ENCODE results near the gene MAFG.

The MAFG gene

GRCh38 chr17:81939881-81940385, 12.4 kb upstream of the MAFG start:
- DNase-seq (ENCODE audit: low read depth, low spot score): no peak

GRCh38 chr17:81939218-81939617, 11.7 kb upstream of the MAFG start:
- no peak for DNase-seq (ENCODE audit: low read depth, low spot score)

- DNase-seq (ENCODE audit: low read depth, low spot score): no peak
Measured at GRCh38 chr17:81935709-81936084, 8.2 kb upstream of the MAFG start.

GRCh38 chr17:81934850-81935708, 7.5 kb upstream of the MAFG start:
- no peak for DNase-seq (ENCODE audit: low read depth, low spot score)

GRCh38 chr17:81934098-81934757, 6.7 kb upstream of the MAFG start:
- no peak for DNase-seq (ENCODE audit: low read depth, low spot score)

GRCh38 chr17:81933178-81933699, 5.7 kb upstream of the MAFG start:
- DNase-seq (ENCODE audit: low read depth, low spot score): no peak

- DNase-seq (ENCODE audit: low read depth, low spot score): no peak
Measured at GRCh38 chr17:81932333-81932983, 4.9 kb upstream of the MAFG start.

DNA sequence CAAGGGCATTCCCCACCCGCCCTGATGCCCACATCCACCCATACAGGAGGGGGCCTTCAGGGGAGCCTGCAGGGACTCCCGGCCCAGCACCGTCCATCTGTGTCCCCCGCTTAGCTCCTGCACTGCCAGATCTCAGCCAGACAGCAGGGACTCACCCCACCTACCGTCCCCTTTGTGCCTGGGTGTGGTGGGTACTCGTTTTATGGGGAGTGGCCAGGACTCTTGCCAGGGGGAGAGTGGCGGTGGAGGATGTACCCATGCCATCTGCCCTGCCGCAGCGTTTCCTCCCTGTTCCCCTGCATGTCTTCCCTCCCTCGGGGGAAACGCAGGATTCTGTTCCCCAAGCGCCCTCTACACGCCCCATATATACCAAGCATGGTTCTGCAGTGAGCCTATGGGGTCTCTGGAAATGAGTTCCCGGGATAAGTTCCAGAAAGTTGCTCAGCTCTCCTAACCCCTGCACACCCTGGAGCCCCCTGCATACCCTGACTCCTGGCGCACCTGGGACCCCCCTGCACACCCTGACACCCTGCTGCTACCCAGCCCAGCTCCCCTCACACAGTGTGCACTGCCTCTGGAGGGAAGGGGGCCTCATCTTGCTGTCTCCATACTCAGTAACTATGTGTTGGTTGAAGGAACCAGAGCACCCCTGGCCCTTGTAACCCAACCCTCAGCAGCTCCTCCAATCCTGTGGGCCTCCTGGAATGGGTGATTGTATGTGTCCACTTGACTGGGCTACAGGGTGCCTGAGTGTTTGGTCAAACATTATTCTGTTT, 4.2 kb upstream of the MAFG start:
- DNase-seq (ENCODE audit: low read depth, low spot score): no peak

DNA sequence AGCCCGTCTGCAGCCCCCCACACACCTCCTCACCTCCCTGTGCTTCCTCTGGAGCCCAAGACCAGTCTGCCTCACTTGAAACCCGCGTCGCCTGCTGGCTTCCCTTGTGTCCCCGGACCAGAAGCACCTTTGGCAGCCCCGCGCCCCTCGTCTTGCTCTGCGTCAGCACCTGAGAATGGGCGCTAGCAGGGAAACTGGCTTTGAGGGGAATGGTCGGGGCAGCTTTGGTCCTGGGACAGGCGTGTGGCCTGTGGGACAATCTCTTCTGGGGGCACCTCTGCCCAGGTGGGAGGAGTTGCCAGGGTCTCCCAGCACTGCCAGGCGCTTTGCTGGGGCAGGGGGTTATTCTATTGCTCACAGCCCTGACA, 3.6 kb upstream of the MAFG start:
- DNase-seq (ENCODE audit: low read depth, low spot score): no peak

GRCh38 chr17:81930142-81931125, 2.9 kb upstream of the MAFG start:
- DNase-seq (ENCODE audit: low read depth, low spot score): no peak

DNA sequence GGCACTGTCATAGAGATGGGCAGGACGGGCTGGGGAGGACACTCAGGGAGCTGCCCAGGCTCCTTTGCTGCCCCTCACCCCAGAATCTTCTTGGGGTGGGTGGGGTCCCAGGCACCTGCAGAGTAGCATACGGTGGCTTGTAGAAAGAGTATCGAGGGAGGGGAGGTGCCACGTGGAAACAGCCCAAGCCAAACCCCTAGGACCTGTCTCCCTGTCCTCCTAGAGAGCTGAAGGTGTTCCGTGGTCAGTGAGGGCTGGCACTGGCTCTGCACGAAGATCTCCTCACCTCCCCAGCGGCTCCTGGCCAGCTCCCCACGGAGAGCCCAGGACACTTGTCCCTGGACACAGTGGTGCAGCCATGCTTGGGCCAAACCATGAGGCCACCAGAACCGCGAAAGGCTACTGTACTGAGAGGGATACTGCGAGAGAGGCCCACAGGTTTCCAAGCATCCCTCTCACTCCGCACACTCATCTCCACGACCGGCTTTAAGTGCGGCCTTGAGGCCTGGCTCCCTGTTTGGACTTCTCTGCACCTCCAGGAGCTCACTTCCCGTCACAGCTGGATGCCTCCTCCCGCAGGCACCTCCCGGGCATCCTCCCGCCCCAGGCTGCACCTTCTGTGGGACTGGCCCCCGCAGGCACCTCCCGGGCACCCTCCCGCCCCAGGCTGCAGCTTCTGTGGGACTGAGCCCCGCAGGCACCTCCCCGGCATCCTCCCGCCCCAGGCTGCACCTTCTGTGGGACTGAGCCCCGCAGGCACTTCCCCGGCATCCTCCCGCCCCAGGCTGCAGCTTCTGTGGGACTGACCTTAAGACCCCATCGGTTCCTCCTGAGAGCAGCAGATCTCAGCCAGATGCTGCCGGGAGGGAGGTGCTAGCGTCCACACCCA, 2.0 kb upstream of the MAFG start:
- DNase-seq (ENCODE audit: low read depth, low spot score): no peak

GRCh38 chr17:81928544-81929252, 1.2 kb upstream of the MAFG start:
- peak; percentile 54 for DNase-seq (ENCODE audit: low read depth, low spot score)

DNA sequence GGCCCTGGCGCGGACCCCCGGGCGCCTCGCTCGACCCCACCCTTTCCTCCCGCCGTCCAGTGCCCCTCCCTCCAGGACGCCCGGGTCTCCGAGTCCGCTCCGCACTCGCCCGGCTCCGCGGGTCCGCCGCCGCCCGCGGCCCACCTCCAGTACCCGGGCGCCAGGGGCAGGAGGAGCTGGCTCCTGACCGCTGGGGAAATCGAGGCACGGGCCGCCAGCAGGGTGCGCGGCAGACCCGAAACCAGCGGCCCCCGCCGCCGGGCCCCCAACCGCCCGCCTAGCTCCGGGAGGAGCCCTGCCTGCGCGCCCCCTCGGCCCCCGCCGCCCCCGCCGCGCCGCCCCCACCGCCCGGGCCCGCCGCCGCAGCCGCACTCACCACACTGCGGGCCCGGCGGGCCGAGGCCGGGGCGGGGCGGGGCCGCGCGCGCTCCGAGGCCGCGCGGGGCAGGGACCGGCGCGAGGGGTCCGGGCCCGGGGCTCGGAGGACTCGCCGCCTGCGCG, 333 bp downstream of the MAFG start:
- DNase-seq (ENCODE audit: low read depth, low spot score): no peak

DNA sequence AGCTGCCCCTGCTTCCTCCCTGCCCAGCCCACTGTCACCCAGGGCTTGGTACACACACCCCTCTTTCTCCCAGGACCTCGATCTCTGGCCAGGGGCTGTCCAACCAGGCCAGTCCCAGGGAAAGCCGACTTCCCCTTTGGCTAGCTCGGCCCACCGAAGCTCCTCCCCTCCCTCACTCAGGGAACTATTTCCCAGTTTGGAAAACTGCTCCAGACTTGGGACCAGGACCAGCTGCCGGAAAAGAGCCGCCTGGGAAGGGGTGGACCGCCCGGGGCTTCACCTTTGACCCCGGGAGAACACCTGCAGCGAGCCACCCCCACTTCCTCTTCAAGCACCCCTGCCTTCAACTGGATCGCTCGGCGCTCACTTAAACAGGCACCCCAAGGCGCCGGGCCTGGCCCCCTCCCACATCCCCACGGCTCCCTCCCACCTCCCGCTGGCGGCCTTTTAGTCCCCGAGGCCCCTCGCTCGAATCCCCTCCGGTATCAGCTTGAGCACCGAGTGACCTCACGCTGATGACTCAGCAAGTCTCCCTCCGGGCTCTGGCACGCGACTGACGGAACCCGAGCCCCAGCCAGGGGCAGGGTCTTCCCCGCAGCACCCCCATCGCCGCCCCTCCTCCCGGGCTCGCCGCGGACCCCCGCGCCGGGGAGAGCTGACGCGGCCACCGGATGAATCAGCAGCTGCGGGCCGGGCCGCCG, 934 bp downstream of the MAFG start:
- peak; percentile 85 for DNase-seq (ENCODE audit: low read depth, low spot score)

DNA sequence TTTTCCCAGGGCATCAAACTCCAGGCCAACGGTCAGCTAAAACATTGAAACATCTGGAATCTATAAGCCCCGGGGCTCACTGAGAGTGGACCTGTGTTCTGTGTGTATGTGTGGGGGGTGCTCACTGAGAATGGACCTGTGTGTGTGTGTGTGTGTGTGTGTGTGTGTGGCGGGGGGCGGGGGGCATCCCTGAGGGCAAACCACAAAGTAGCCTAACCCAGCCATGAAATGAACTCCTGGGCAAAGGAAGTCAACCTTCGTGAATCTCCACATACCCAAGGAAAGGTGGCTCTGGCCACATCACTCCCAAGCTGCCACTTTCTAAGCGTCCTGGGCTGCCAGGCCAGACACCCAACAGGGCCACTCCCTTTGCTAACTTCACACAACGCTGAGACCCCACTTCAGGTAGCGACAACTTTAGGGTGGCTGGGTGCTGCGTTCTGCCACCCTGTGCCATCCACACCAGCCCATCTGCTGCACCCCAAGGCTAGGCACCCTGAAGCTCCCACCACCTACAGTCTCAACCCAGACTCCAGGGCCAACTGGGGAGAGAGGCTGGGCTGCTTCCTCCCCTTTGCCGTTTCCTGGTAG, 1.6 kb downstream of the MAFG start:
- DNase-seq (ENCODE audit: low read depth, low spot score): no peak

- DNase-seq (ENCODE audit: low read depth, low spot score): peak; percentile 82
Measured at GRCh38 chr17:81924557-81925532, 2.7 kb downstream of the MAFG start.
